Suprapubic skin (tissue), 4 donors: Measurements from ENCODE around the gene DNASE2B. TPM values are rescaled to one million over a fixed set of nuclear protein-coding genes. Genes with fewer than 3 reads are reported as not detected.

Experiments
- DNase-seq, 2 donors: peaks; one replicate each; pipeline ENCODE4 v3.0.0-alpha.2; 2019; ENCODE audit warnings: low spot score in 2 of 2
- H3K27ac ChIP-seq: fragments of 200-600 bp; sonication (generic); one replicate; pipeline ENCODE4 v1.5.1; 2019
- H3K27me3 ChIP-seq: fragments of 200-600 bp; sonication (generic); one replicate; pipeline ENCODE4 v1.5.1; 2019
- H3K36me3 ChIP-seq: fragments of 200-600 bp; sonication (generic); one replicate; pipeline ENCODE4 v1.5.1; 2019
- H3K4me1 ChIP-seq: fragments of 200-600 bp; sonication (generic); one replicate; pipeline ENCODE4 v1.5.1; 2019
- H3K4me3 ChIP-seq: fragments of 200-600 bp; sonication (generic); one replicate; pipeline ENCODE4 v1.5.1; 2019; ENCODE audit warnings: mild to moderate bottlenecking
- H3K9me3 ChIP-seq: fragments of 200-600 bp; sonication (generic); one replicate; pipeline ENCODE4 v1.5.1; 2019
- EP300 ChIP-seq: sonication (generic); formaldehyde crosslinking; IDR thresholded peaks from one replicate; pipeline ENCODE4 v1.6.1; 2017; ENCODE audit warnings: antibody characterized with exemption
- POLR2A ChIP-seq, 2 donors: fragments of 450-650 bp; IDR thresholded peaks; one replicate each; pipeline ENCODE4 v1.6.1; 2017; ENCODE audit warnings: antibody characterized with exemption in 2 of 2, mild to moderate bottlenecking in 2 of 2, moderate library complexity in 2 of 2
- POLR2AphosphoS5 ChIP-seq, 3 donors: sonication (generic); formaldehyde crosslinking; IDR thresholded peaks; one replicate each; pipeline ENCODE4 v1.6.1; 2017; ENCODE audit warnings: antibody characterized with exemption in 3 of 3
- WGBS: methylation state at CpG from one replicate; pipeline ENCODE4 v1.1.5; 2018; 5-methylcytosine and 5-hydroxymethylcytosine counted together
- total RNA-seq, 4 donors: library from RNA; depleted of rRNA; stranded (reverse); fragments of >200 nt; gene quantifications; one replicate each; pipeline ENCODE4 v1.1.0, GENCODE V29; 2016
- TF ChIP-seq, protein P1 (sequence below), 2 donors: fragments of 200-600 bp in 1 of 2; fragments of 450-650 bp in 1 of 2; sonication (generic) in 1 of 2; IDR thresholded peaks; one replicate each; pipeline ENCODE4 v1.5.1; 2016 to 2019; ENCODE audit warnings: antibody characterized with exemption in 2 of 2, mild to moderate bottlenecking in 1 of 2, moderate library complexity in 1 of 2

The DNASE2B gene
- total RNA-seq, 4 donors from 2014 or later, result 1.2 TPM; not detected in 3

DNA sequence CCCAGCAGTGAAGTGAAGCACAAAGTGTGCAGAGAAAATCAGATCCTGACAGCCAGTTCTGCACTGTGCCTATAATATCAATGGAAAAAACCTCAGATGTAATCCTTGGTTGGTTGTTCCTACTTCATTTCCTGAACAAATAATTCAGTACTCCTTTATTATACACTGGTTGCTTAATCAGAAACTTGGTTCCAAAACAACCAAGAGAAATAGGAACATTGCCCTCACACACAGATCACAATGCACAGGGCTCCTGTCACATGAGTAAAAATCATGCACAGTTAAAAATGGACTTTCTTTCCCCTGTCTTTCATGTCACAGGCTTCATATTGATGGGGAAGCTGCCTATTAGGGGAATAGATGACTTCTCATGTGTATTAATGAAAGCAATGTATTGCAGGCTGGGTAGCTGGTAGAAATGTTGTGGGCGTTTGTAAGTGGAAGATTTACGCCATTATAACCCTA, 9.7 kb downstream of the DNASE2B start:
- Histone ChIP-seq H3K27ac (no peak overlapping the region), H3K9me3 (no peaks in the 10 kb centered on the region), H3K36me3 (no peaks in the 10 kb centered on the region), H3K4me3 (no peak overlapping the region), H3K27me3 (no peaks in the 10 kb centered on the region), H3K4me1 (no peaks in the 10 kb centered on the region)
- 72% methylated on average over 2 of the region's 2 CpGs for WGBS
- TF ChIP-seq POLR2AphosphoS5 (IDR thresholded peaks at IDR 0.05) (no peak), EP300 (no peak), POLR2A (IDR thresholded peaks at IDR 0.05) (no peak)
- TF ChIP-seq, protein P1, sequence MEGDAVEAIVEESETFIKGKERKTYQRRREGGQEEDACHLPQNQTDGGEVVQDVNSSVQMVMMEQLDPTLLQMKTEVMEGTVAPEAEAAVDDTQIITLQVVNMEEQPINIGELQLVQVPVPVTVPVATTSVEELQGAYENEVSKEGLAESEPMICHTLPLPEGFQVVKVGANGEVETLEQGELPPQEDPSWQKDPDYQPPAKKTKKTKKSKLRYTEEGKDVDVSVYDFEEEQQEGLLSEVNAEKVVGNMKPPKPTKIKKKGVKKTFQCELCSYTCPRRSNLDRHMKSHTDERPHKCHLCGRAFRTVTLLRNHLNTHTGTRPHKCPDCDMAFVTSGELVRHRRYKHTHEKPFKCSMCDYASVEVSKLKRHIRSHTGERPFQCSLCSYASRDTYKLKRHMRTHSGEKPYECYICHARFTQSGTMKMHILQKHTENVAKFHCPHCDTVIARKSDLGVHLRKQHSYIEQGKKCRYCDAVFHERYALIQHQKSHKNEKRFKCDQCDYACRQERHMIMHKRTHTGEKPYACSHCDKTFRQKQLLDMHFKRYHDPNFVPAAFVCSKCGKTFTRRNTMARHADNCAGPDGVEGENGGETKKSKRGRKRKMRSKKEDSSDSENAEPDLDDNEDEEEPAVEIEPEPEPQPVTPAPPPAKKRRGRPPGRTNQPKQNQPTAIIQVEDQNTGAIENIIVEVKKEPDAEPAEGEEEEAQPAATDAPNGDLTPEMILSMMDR (IDR thresholded peaks at IDR 0.05), result no peak
- no peak for DNase-seq

- Histone ChIP-seq H3K36me3 (no peaks in the 10 kb centered on the region), H3K9me3 (no peaks in the 10 kb centered on the region), H3K27ac (no peak overlapping the region), H3K4me1 (no peaks in the 10 kb centered on the region), H3K27me3 (no peaks in the 10 kb centered on the region), H3K4me3 (no peak overlapping the region)
- TF ChIP-seq POLR2AphosphoS5 (IDR thresholded peaks at IDR 0.05) (no peak), EP300 (no peak), POLR2A (IDR thresholded peaks at IDR 0.05) (no peak)
- TF ChIP-seq, protein P1 (IDR thresholded peaks at IDR 0.05), result no peak
- no peak for DNase-seq
- 48% methylated on average over 2 of the region's 2 CpGs for WGBS
Measured at GRCh38 chr1:84409888-84410287, 11.6 kb downstream of the DNASE2B start.

DNA sequence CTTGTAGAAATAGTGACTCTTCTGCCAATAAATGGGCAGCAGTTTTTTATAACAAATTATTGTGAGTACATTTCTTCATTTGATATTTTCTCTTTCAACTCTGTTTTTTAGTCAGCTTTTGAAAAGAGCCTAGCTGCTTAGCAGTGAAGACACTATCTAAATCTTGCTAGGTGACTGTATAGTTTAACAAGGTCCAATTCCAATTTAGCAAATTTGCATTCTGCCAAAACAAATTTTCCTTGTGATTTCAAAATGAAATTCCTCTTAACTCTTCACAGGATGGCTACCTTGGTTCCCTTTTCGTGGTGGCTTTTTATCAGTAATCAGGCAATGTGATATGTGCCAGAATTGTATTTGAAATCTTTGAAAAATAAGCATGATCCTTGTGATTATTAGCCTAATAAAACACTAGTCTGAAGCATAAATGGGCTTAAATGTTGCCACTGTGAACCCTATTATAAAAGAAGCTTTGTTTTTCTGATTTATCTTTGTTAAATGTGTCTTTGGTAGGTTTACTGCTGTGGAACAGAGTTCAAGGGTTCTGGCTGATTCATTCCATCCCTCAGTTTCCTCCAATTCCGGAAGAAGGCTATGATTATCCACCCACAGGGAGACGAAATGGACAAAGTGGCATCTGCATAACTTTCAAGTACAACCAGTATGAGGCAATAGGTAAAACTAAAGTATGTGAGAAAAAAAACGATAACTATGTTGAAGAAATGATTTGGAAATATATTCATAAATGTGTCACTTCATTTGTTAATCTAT, 12.2 kb downstream of the DNASE2B start:
- TF ChIP-seq EP300, result no peak
- TF ChIP-seq POLR2A (IDR thresholded peaks at IDR 0.05), result no peak
- TF ChIP-seq, protein P1 (IDR thresholded peaks at IDR 0.05), result no peak
- TF ChIP-seq POLR2AphosphoS5 (IDR thresholded peaks at IDR 0.05), result no peak
- H3K9me3 ChIP-seq, result no peaks in the 10 kb centered on the region
- no peaks in the 10 kb centered on the region for H3K27me3 ChIP-seq
- H3K27ac ChIP-seq, result no peak overlapping the region
- no peaks in the 10 kb centered on the region for H3K36me3 ChIP-seq
- 68% methylated on average over 4 of the region's 4 CpGs for WGBS
- H3K4me3 ChIP-seq, result no peak overlapping the region
- DNase-seq, result no peak
- no peaks in the 10 kb centered on the region for H3K4me1 ChIP-seq

DNA sequence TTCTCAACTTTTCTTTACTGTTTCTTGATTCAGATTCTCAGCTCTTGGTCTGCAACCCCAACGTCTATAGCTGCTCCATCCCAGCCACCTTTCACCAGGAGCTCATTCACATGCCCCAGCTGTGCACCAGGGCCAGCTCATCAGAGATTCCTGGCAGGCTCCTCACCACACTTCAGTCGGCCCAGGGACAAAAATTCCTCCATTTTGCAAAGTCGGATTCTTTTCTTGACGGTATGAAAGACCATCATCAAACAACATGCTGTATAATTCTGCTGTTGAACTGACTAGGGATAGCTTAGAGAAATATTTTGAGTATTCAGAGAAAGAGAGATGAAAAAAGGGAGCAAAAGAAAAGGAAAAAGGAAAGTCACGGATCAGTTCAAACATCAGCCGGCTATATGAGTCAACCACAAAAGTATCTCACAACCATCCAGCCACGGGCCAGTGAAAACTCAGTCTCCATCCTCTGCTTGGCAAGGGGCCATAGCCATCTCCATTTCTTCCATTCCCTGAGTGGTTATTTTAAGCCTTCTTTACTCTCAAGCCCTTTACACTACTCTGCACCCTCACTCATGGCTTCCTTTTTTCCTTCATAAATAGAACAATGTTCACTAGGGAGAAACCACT, 14.1 kb downstream of the DNASE2B start:
- H3K4me3 ChIP-seq, result no peak overlapping the region
- no peaks in the 10 kb centered on the region for H3K27me3 ChIP-seq
- H3K27ac ChIP-seq, result no peak overlapping the region
- H3K4me1 ChIP-seq, result no peaks in the 10 kb centered on the region
- DNase-seq, result no peak
- TF ChIP-seq POLR2AphosphoS5 (IDR thresholded peaks at IDR 0.05), result no peak
- no peak for TF ChIP-seq EP300
- no peak for TF ChIP-seq POLR2A (IDR thresholded peaks at IDR 0.05)
- TF ChIP-seq, protein P1 (IDR thresholded peaks at IDR 0.05), result no peak
- H3K9me3 ChIP-seq, result no peaks in the 10 kb centered on the region
- no peaks in the 10 kb centered on the region for H3K36me3 ChIP-seq
- WGBS, result 83% methylated on average over 7 of the region's 7 CpGs

- no peak overlapping the region for H3K4me3 ChIP-seq
- H3K9me3 ChIP-seq, result no peaks in the 10 kb centered on the region
- no peak for DNase-seq
- no peak overlapping the region for H3K27ac ChIP-seq
- no peaks in the 10 kb centered on the region for H3K27me3 ChIP-seq
- 59% methylated on average over 2 of the region's 2 CpGs for WGBS
- H3K4me1 ChIP-seq, result no peaks in the 10 kb centered on the region
- no peaks in the 10 kb centered on the region for H3K36me3 ChIP-seq
- TF ChIP-seq POLR2A (IDR thresholded peaks at IDR 0.05) (no peak), EP300 (no peak), POLR2AphosphoS5 (IDR thresholded peaks at IDR 0.05) (no peak)
- TF ChIP-seq, protein P1 (IDR thresholded peaks at IDR 0.05), result no peak
Measured at GRCh38 chr1:84415396-84415795, 17.1 kb downstream of the DNASE2B start.
